GM19463 (cell line): Measurements from ENCODE around the gene MAG.

Experiments
- ATAC-seq: cut with Tn5 transposase; IDR thresholded peaks from one replicate; pipeline ENCODE4 v1.9.1; 2021; ENCODE audit warnings: mild to moderate bottlenecking, moderate library complexity; ENCODE audit not compliant: unreplicated experiment

MAG gene

DNA sequence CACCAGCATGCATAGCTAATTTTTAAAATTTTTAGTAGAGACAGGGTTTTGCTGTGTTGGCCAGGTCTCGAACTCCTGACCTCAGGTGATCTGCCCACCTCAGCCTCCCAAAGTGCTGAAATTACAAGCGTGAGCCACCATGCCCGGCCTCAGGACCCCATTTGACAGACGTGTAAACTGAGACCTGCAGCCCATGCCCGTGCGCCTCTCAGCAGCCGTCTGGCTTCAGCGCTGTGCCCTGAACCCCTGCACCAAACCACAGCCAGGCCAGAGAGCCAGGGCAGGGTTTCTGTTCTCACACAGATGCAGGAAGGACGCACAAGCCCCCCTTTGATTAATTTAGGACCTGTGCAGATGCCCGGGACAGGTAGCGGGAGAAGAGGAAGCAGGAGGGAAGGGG lies 48.5 kb downstream of the MAG start:
- ATAC-seq = no peak

GRCh38 chr19:35341006-35341405 lies 49.0 kb downstream of the MAG start:
- no peak for ATAC-seq

GRCh38 chr19:35341565-35342225 lies 49.7 kb downstream of the MAG start:
- ATAC-seq = no peak

GRCh38 chr19:35342430-35342829 lies 50.5 kb downstream of the MAG start:
- ATAC-seq = no peak

GRCh38 chr19:35344511-35345031 lies 52.6 kb downstream of the MAG start:
- no peak for ATAC-seq

GRCh38 chr19:35345671-35346111 lies 53.7 kb downstream of the MAG start:
- no peak for ATAC-seq

- ATAC-seq = no peak
These were observed 54.5 kb downstream of the MAG start for GRCh38 chr19:35346193-35347052.

DNA sequence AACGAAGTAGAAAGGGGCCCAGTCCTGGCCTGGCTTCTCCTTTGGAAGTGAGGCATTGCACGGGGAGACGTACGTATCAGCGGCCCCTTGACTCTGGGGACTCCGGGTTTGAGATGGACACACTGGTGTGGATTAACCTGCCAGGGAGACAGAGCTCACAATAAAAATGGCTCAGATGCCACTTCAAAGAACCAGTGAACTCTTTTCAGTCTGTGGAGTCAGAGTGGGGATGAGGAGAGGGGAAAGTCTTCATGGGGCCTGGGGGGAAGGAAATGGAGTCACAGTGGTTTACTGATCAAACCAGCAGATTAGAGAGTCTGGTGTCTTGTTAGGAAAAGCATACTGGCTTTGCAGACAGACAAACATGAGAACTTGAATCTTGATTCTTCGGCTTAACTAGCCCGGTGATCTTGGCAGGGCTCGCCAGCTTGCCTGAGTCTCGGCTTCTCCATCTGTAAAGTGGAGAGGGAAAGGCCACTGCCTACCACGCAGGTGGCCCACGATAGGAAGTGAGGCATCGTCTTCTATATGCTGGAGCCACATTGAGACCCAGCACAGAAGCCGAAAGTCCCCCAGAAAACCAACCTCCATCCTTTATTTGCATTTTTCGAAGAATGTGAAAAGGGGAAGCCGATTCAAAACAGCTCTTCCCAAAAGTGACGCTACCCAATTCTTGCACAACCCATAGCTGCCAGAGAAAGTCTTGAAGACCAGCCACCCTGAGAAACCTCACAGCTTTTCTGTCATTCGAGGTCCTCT lies 55.4 kb downstream of the MAG start, which contains the start of gene FFAR1:
Gene FFAR1 (plus strand): TSS at position 732 of the 759 bp plus-strand sequence. CDS start 3,650 bp downstream, outside the sequence.
- peak; percentile 61 for ATAC-seq

- no peak for ATAC-seq
These were observed 56.0 kb downstream of the MAG start for GRCh38 chr19:35347930-35348298.

- no peak for ATAC-seq
These were observed 57.1 kb downstream of the MAG start for GRCh38 chr19:35348911-35349611.

DNA sequence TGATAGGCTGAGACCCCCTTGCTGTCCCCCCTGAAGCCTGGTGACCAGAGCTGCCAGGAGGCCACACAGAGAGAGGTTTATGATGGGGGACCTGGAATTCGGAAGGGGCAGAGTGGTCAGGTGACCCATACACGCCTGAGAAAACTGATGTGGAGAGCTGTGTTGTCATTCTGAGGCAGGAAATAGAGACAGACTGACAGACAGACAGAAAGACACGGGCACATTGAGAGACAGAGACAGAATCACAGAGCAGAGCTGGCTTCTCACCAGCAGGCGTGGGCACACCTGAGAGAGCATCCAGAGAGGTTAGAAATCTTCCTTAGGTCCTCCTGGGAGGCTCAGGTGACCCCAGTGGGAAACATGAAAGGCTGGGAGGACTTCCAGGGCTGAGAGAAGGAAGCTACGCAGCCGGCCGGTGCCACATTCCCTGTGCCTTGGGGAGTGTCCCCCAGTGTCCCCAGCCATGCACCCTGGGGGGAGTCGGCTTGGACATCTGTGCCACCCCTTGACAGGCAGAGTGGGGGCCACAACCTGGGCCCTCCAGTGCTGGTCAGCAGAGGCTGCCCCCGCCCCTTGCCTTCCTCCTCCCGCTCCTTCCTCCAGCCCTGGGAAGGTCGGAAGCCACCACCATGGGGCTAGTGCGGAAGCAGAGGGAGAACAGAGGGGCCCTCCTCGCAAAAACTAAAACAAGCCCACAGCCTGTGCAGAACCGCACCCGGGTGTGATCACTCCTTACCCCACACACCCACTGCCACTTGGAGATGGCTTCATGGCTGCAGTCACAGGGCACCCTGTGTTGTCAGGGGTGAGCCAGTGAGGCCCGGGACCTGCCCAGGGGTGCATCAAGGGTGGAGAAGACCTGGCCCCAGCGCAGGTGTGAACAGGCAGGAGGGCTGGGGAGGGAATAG lies 57.9 kb downstream of the MAG start:
- ATAC-seq = no peak

DNA sequence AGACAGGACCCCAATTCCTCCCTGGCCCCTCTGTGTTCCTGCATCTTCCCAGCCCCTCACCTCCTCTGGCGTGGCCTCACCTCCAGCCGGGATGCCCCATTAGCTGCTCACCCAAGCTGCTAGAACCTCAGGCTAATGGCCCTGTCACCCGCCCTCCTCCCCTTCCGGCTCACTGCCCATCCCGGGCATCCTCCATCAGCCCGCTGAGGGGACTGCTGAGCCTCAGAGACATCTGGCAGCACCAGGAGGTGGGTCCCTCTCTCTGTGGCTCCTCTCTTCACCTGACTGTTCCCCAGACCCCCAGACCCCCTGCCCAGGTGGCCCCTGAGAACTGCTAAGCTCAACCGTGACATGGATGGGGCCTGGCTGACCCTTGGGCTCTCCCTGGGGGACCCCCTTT lies 58.6 kb downstream of the MAG start:
- no peak for ATAC-seq

DNA sequence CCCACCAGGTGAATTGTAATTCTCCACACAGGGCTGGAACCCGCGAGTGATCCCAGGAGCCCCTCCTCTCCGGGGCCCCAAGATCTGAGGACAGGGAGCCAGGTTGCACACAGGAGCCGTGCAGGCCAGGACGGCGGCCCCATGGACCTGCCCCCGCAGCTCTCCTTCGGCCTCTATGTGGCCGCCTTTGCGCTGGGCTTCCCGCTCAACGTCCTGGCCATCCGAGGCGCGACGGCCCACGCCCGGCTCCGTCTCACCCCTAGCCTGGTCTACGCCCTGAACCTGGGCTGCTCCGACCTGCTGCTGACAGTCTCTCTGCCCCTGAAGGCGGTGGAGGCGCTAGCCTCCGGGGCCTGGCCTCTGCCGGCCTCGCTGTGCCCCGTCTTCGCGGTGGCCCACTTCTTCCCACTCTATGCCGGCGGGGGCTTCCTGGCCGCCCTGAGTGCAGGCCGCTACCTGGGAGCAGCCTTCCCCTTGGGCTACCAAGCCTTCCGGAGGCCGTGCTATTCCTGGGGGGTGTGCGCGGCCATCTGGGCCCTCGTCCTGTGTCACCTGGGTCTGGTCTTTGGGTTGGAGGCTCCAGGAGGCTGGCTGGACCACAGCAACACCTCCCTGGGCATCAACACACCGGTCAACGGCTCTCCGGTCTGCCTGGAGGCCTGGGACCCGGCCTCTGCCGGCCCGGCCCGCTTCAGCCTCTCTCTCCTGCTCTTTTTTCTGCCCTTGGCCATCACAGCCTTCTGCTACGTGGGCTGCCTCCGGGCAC lies 59.6 kb downstream of the MAG start:
- ATAC-seq = no peak

- ATAC-seq = no peak
These were observed 60.2 kb downstream of the MAG start for GRCh38 chr19:35352177-35352447.

DNA sequence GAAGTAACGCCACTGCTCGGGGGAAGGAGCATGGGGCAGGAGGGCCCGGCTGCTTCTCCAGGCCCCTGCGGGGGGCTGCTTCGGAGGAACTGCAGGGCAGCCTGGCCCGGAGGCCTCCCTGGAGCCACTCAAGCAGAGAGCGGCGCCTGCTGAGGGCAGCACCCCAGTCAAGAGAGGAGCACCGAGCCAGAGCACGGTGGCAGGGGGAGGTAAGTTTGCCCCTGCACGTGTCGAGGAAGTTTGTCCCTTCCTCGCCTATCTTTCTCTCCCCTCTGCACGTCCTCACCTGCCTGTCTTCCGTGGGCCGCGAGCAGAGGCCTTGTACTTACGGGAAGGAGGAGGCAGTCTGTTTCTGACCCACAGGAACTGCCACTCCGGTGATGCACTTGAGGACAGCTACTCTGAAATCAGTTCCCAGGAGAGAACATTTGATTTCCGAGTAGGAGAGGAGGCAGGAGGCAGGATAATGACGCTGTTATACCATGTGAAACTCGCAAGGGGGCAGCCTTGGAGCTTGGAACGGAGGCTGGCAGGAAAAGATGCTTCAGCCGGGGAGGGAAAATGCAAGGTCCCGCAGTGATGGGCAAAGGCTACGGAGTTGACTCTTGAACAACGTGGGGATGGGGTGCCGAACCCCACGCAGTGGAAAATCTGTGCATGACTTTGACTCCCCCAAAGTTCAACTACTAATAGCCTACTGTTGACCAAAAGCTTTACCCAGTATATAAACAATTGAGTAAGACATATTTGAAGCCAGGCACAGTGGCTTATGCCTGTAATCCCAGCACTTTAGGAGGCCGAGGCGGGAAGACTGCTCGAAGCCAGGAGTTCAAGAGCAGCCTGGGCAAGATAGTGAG lies 60.7 kb downstream of the MAG start:
- no peak for ATAC-seq

DNA sequence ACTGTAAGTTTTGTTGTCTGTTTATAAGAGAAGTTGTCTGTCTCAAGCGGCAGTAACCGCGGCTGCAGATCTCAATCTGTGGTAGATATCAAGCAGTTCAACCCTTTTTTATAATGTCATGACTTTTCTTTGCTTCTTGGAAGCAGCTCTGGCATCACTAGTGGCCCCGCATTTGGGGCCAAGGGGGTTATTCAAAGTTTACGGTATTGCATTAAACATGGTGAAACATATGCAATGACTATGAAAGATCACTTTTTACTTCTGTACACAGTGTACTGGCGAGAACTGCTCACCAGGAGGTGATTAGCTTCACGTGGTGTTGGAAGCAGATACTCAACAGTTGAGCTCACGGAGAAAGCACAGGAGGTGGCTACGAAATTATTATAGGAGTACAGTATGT lies 61.7 kb downstream of the MAG start:
- ATAC-seq = no peak

DNA sequence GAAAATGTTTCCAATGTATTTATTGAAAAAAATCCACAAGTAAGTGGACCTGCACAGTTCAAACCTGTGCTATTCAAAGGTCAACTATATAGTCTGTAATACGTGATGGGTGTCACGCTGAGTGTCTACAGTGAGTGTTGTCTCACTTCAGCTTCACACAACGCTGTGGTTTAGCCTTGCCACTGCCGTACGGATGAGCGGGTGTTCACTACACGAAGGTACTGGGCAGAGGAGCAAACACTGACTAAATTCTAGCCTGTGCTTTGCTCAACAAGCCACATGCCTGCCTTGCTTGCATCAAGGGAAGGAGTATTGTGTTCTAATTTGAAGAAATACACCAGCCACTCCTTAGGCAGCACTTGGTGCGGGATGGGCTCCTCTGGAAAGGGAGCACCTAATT lies 62.9 kb downstream of the MAG start:
- no peak for ATAC-seq

DNA sequence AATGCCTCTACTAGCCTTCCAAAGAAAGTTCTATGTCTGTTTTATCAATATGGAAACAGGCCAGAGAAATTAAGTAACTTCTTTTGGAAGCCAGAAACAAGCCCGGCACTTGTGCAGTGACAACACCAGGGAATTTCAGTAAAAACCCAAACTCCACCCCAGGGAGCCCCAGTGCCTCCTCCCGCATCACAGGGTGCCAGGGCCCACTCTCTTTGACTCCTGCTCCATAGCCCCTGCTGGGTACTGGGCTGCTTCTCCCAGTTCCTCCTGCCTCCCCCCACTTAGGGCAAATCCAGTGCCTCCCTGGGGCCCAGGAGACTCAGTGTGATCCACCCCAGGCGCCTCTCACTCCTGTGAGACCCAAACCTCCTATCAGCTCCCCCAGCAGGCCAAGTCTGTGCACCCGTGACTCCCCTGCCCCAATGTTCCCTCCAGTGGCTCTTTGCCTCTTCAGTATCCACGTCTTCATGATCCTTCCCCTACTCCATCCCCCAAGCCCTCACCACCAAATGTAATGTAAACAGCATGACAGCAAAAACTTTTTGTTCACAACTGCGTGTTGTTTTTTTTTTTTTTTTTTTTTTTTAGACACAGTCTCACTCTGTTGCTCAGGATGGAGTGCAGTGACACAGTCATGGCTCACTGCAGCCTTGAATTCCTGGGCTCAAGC lies 64.0 kb downstream of the MAG start:
- ATAC-seq = no peak
